Eye (tissue), 1 donor: ENCODE data around the gene COL4A1.

Source experiments
- DNase-seq: peaks from one replicate; pipeline ENCODE4 v3.0.0-alpha.2; 2015

COL4A1 gene

DNA sequence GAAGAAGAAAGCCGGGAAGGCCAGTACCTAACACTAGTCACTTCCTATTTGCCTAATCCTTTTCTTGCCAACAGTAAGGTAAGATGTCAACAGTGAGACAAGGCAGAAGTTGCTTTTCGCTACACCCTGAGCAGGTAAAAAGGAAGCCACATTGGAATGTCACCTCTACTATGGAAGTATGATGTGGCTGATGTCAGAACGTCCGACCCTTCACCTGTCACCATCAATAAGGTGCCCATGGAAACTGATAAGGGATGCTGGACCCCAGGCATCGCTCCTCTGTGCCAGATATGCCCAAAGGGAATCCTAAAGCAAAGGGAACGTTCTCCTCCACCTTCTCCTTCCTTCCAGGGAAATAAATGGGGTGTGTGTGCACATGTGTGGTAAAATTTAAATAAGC, 34.3 kb downstream of the COL4A1 start:
- DNase-seq: no peak

- no peak for DNase-seq
Measured at GRCh38 chr13:110272227-110272626, 34.7 kb downstream of the COL4A1 start.

GRCh38 chr13:110271313-110271712, 35.6 kb downstream of the COL4A1 start:
- DNase-seq: no peak

DNA sequence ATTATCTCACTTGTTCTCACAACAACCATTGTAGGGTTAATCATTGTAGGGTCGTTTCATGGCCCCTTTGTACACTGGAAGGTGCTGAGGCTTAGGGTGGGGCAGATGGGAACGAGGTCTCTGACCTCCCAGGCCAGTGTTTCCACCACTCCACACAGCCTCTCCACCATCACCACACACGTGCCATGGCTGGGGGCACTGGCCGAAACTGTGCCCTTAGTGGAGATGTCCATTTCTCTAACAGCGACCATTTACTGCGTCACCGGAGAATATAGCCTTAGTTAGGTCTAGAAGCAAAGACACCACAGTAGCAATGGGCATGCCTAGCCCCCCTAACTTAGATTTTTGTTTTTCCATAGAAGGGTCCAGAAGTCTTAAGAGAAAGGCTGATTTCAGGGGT, 36.5 kb downstream of the COL4A1 start:
- DNase-seq: no peak

DNA sequence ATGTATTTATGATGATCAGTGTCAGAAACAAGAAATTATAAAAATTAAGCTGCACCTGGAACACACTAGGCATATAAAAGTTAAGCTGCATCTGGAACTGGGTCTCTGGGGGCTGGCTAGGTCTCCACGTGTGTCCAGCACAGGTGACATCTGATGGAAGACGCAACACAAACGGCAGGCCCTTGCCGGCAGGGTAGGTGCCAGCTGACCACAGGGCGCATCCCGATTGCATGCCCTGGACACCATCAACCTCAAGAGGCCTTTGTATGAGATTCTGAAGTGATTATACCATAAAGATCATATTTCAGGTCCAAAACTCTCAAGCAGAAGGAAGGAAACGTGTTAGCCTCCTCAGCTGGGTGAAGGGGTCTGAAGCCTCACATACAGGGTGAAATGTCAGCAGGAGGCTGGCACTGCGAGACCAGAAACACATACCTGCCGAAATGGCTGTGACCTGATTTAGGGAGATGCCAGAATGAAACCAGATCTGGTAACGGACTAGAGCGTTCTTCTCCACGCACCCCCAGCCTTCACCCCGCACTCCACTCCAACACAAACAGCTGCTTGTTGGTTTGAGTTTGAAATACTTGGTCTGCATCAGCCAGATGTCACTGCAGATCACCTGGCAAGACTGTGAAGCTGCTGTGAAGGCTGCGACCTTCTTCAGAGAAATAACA, 37.3 kb downstream of the COL4A1 start:
- DNase-seq: no peak

DNA sequence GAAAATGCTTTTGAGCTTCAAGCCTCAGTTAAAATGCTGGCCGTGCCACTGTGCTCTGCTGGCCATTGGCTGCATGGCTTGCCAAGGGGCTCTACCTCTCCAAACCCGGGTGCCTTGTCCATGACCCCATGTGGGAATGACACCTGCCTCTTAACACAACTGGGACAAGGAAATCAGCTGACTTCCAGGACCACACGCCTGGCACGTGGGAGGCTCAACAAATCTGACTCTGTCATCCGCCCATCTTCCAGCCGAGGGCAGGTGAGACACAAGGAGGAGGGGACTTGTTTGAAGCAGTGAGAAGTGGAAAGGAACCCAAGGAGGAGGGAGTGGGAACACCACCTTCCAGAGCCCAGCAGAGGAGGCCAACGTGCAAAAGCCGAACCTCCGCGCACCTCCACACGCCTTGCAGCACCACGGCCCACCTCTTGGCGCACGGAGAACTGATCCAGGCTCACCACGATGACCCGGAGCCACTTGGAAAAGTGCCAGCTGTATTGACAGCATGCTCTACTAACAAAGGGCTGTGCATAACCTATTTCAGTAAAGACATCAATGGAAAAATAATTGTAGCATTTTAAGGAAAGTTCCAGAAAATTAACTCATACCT, 38.3 kb downstream of the COL4A1 start:
- DNase-seq: no peak

DNA sequence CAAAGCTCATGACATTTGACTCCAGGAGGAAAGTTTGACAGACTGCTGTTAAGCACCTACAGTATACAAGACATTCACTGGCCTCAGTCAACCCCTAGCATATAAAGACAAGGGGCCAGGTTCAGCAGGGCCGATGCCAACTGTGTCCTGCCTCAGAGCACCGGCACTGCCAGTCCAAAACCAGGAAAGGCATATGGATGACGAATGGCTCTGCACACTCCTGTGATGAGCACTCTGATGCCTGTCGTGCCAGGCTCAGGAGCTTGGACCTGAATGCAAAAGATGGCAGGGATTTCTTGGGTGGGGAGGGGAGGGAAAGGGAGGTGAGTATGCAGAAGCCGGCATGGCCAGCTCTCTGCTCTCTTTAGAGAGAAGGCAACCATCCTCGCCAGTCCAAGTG, 38.9 kb downstream of the COL4A1 start:
- DNase-seq: no peak

DNA sequence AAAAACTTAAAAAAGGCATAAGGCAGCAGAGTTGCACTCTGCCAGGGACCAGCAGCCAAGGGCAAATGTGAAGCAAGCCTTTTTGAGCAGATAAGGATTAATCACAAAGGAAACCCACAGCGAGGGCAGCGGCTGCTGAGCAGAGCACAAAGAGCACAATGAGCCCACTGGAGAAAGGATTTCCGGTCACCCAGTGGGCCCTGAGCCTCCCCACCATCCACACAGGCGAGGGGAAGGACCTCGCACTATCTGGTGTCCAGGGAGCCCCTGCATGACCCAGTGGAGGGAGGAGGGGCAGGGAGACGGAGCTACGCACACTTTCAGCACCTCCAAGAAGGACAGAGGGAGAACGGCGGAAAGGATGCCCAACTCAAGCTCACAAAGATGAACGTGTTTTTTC, 40.0 kb downstream of the COL4A1 start:
- no peak for DNase-seq

DNA sequence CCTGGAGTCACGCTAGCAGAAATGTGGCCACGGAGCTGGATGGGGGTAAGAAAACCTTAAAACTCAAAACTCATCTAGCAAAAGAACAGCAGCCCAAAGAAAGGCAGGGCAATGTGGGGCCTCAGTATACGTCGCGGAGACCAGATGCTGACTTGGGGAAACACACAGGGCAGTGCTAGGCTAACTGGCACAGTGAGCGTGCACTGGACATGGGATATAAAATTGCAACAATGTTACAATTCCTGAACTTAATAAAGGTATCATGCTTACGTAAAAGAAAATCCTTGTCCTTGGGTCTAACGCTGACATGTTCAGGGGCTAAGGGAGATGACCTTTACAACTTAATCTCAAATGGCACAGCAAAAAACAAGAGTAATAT, 40.5 kb downstream of the COL4A1 start:
- no peak for DNase-seq

DNA sequence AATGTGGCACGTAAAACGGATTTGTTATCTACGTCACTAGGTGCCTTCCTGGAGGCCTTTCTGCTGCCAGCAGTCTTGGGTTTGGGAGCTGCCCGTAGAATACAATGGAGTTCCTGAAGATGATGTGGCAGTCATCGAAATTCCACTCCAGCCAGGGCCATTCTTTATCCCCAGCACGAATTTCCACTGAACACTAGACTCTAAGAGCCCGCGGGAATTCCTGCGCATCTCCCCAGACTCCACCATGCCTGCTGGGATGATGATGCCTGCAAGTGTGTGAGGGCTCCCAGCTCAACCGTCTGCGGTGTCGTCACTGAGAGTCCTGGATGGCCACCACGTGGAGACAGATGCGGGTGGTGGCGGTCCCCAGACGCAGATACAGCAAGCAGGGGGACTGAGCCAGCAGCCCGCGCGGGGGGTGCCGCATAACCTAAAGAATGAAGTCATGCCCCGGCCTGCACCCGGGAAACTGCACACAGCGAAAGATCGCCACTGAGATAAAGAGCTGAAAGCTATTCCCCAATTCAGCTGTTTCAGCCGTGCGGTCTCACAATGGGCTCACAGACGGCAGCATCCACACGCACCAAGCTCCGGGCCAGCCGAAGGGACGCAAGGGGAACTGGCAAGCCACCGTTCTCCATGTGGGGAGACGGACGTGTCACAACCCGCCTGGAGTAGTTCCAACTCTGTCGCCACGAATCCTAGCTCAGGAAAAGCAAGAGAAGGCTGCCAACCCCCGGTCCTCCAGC, 41.1 kb downstream of the COL4A1 start:
- no peak for DNase-seq

- DNase-seq: no peak
Measured at GRCh38 chr13:110265341-110265681, 41.6 kb downstream of the COL4A1 start.

GRCh38 chr13:110264685-110265275, 42.2 kb downstream of the COL4A1 start:
- DNase-seq: no peak

GRCh38 chr13:110263888-110264287, 43.1 kb downstream of the COL4A1 start:
- DNase-seq: no peak

DNA sequence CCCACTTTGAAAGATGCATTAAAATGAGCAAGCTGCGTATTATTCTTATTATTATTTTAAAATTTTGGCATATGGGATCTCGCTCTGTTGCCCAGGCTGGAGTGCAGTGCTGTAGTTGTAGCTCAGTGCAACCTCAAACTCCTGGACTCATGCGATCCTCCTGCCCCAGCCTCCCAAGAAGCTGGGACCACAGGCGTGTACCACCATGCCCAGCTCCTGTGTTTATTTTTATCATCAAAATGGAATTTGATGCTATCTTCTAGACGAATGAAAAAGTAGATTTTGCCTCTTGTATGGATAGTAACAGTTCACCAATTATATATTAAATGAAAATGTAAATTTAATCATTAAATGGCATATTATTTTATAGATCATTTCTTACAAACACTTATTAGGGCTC, 43.6 kb downstream of the COL4A1 start:
- DNase-seq: no peak

DNA sequence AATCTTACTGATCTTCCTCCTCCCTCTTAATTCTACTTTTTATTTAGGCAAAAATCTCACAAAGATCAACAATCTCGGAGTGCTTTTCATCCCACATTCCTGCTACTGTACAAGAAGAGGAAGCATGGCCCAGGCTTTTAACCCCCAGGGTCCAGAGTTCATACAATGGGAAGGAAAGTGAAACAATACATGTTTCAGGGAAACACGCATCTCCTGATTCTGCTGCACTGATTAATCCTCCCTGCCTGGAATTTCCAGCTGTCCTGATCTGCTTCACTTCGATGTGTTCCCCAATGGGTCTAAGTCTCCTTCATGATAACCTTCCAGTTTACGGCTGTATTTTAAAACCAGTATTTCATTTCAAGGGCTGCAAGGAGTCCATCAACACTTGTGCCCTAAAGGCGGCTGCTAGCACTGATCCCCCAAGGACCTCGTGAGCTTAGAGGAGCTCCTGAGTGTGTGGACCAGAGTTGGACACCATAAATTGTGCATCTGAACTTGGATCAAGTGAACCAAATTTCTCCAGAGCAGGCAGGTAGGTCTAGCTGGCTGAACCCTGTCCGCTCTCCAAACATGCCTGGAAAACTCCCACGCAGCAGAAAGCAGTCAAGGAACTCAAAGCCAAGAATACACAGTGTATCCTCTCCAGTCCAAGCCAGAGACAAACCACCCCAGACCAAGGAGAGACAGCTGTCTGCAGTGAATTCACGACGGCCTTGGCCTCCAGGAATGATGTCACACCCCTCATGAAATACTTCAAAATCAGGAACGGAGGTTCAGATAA, 44.3 kb downstream of the COL4A1 start:
- DNase-seq: no peak

GRCh38 chr13:110262082-110262436, 44.9 kb downstream of the COL4A1 start:
- no peak for DNase-seq

DNA sequence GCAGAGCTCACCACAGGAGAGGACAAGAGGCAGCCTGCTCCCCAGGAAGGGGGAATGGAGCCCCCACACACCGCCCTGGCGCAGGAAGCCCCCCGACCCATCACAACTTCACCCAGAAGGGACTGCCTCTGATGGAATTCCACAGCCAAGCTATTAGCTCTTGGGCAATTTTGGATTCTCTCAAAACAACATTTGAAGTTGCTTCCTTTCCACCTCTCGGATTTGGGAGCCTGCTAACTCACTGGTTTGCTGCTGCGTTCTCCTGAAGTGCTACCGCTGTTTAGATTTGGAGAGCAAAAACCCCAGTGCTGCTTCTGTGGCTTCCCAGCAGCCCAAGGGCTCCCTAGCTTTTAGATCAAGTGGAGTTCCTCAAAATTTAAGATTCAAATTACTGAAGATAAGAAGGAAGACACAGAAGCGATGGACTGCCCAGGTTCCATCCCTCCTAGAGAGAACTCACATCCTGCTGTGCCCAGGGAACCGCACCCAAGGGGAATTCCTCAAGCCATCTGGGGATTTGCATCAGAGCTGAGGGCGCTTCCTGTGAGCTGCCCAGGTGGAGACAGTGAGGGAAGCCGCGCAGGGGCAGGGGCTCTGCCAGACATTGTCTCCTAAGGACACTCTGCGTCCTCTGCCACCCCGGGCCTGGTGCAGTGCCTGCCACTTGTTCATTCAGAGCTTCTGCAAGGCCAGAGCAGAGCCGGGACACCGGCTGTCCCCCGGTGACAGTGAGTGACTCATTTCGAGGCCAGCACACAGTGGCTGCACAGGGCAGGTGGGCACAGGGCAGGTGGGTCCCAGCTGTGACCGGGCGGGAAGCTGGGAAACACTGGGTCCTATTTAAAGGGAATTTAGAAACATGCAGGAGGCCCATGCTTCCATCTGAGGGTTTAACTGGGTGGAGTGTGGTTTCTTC, 45.5 kb downstream of the COL4A1 start:
- DNase-seq: no peak

- no peak for DNase-seq
Measured at GRCh38 chr13:110259651-110260050, 47.3 kb downstream of the COL4A1 start.

- no peak for DNase-seq
Measured at GRCh38 chr13:110258876-110259631, 47.9 kb downstream of the COL4A1 start.

GRCh38 chr13:110257408-110257807, 49.5 kb downstream of the COL4A1 start:
- no peak for DNase-seq

- no peak for DNase-seq
Measured at GRCh38 chr13:110256126-110256905, 50.6 kb downstream of the COL4A1 start.
